ENCODE measurements around the gene IRS1.

IRS1 gene

GRCh38 chr2:226728996-226729395 is 70.6 kb downstream of the IRS1 start:
- FAIRE-seq: no peak

GRCh38 chr2:226727251-226727650 is 72.4 kb downstream of the IRS1 start:
- DNase-seq (ENCODE audit: low spot score): no peak
- no peak for FAIRE-seq

More at GRCh38 chr2:226728996-226729395, 70.6 kb downstream of the IRS1 start:
- DNase-seq (ENCODE audit: low spot score): no peak

GRCh38 chr2:226726546-226726945 is 73.1 kb downstream of the IRS1 start:
- no peak for FAIRE-seq

GRCh38 chr2:226725126-226725860 is 74.3 kb downstream of the IRS1 start:
- DNase-seq (ENCODE audit: low spot score) (no peak), FAIRE-seq (no peak)

More at GRCh38 chr2:226726546-226726945, 73.1 kb downstream of the IRS1 start:
- DNase-seq (ENCODE audit: low spot score): no peak

- DNase-seq (ENCODE audit: low spot score) (no peak), FAIRE-seq (no peak)
Measured at GRCh38 chr2:226721541-226721940, 78.1 kb downstream of the IRS1 start.

GRCh38 chr2:226720948-226721347 is 78.7 kb downstream of the IRS1 start:
- FAIRE-seq (no peak), DNase-seq (ENCODE audit: low spot score) (no peak)

GRCh38 chr2:226717719-226718118 is 81.9 kb downstream of the IRS1 start:
- FAIRE-seq (no peak), DNase-seq (ENCODE audit: low spot score) (no peak)

- FAIRE-seq: no peak
- DNase-seq (ENCODE audit: low spot score): no peak
Measured at GRCh38 chr2:226716126-226716525, 83.5 kb downstream of the IRS1 start.

- FAIRE-seq (no peak), DNase-seq (ENCODE audit: low spot score) (no peak)
Measured at GRCh38 chr2:226715347-226715990, 84.2 kb downstream of the IRS1 start.

GRCh38 chr2:226712941-226713340 is 86.7 kb downstream of the IRS1 start:
- DNase-seq (ENCODE audit: low spot score) (no peak), FAIRE-seq (no peak)

GRCh38 chr2:226711606-226712296 is 87.9 kb downstream of the IRS1 start:
- no peak for FAIRE-seq
- DNase-seq (ENCODE audit: low spot score): no peak

- FAIRE-seq (no peak), DNase-seq (ENCODE audit: low spot score) (no peak)
Measured at GRCh38 chr2:226707499-226707898, 92.1 kb downstream of the IRS1 start.

- FAIRE-seq (no peak), DNase-seq (ENCODE audit: low spot score) (no peak)
Measured at GRCh38 chr2:226705965-226706364, 93.7 kb downstream of the IRS1 start.

- no peak for DNase-seq (ENCODE audit: low spot score)
- no peak for FAIRE-seq
Measured at GRCh38 chr2:226705133-226705886, 94.3 kb downstream of the IRS1 start.

GRCh38 chr2:226703514-226703913 is 96.1 kb downstream of the IRS1 start:
- no peak for FAIRE-seq
- DNase-seq (ENCODE audit: low spot score): no peak

GRCh38 chr2:226702376-226702775 is 97.2 kb downstream of the IRS1 start:
- DNase-seq (ENCODE audit: low spot score) (no peak), FAIRE-seq (no peak)

- FAIRE-seq (no peak), DNase-seq (ENCODE audit: low spot score) (no peak)
Measured at GRCh38 chr2:226701052-226701451, 98.6 kb downstream of the IRS1 start.

GRCh38 chr2:226699321-226699720 is 100.3 kb downstream of the IRS1 start:
- FAIRE-seq: no peak
- DNase-seq (ENCODE audit: low spot score): peak; percentile 73

- FAIRE-seq (no peak), DNase-seq (ENCODE audit: low spot score) (no peak)
Measured at GRCh38 chr2:226698671-226699070, 100.9 kb downstream of the IRS1 start.

- FAIRE-seq: no peak
- DNase-seq (ENCODE audit: low spot score): no peak
Measured at GRCh38 chr2:226694586-226695284, 104.9 kb downstream of the IRS1 start.

GRCh38 chr2:226694149-226694548 is 105.5 kb downstream of the IRS1 start:
- DNase-seq (ENCODE audit: low spot score) (no peak), FAIRE-seq (no peak)

All from RCC 7860 (cell line).